GM12878 (cell line): ENCODE results near the gene FARS2. TPM values are rescaled to one million over a fixed set of nuclear protein-coding genes. Genes with fewer than 3 reads are reported as not detected.

Source experiments
- ATAC-seq: fragments of 200-7000 bp; cut with Tn5 transposase; 3 replicates; pipeline ENCODE4 v1.9.1; 2020; ENCODE audit warnings: mild to moderate bottlenecking, moderate library complexity
- BruUV-seq: library from RNA; stranded (reverse); fragments of 400-500 nt; replicated peaks from 2 replicates; lab custom pipeline; 2021; lab: Mats Ljungman, UMichigan
- CTCF ChIA-PET: fragments of 300-600 bp; sonication (Branson Sonifier 250); formaldehyde crosslinking; extraction: SDS; loops from one replicate; lab custom pipeline; 2021; ENCODE audit warnings: inconsistent platforms; lab: Yijun Ruan, JAX
- POLR2A ChIA-PET: fragments of 350-600 bp; formaldehyde crosslinking; extraction: SDS; loops from one replicate; lab custom pipeline; 2021; ENCODE audit warnings: inconsistent platforms; lab: Charles Lee
- RAD21 ChIA-PET: fragments of 300-600 bp; sonication (Branson Sonifier 250); formaldehyde crosslinking; loops from one replicate; lab custom pipeline; 2023; ENCODE audit warnings: antibody characterized with exemption; ENCODE audit not compliant: unreplicated experiment; lab: Charles Lee
- SMC1A ChIA-PET: fragments of 300-600 bp; sonication (Branson Sonifier 250); formaldehyde crosslinking; loops from one replicate; lab custom pipeline; 2023; ENCODE audit not compliant: unreplicated experiment, uncharacterized antibody; lab: Charles Lee
- DNase-seq: peaks from one replicate; pipeline ENCODE4 v3.0.0-alpha.2; 2011; ENCODE audit warnings: low read depth, low spot score
- FAIRE-seq: peaks from 3 replicates; lab custom pipeline; 2011; peaks lifted over from hg19 to GRCh38; lab: Jason Lieb, UNC
- H2AFZ ChIP-seq: 2 replicates; pipeline ENCODE4 v1.6.0; 2011; ENCODE audit warnings: low read depth, low read length, control low read depth; ENCODE audit not compliant: control insufficient read depth
- H3K27ac ChIP-seq: 2 replicates; pipeline ENCODE4 v1.5.1; 2011; ENCODE audit warnings: control low read depth; ENCODE audit not compliant: control insufficient read depth, insufficient read depth
- H3K27me3 ChIP-seq, 2 experiments: replicated peaks in 1 of 2; 2 replicates each; pipeline versions ENCODE4 v1.6.0 to v1.6.1; 2011; ENCODE audit warnings: low read length in 1 of 2; ENCODE audit not compliant: control insufficient read depth in 2 of 2, insufficient read depth in 2 of 2
- H3K36me3 ChIP-seq, 2 experiments: 2 replicates each; pipeline ENCODE4 v1.5.1; 2011; ENCODE audit warnings: low read length in 1 of 2; ENCODE audit not compliant: control insufficient read depth in 2 of 2, insufficient read depth in 2 of 2
- H3K4me1 ChIP-seq: 2 replicates; pipeline ENCODE4 v1.6.1; 2011; ENCODE audit warnings: mild to moderate bottlenecking, low read length, moderate library complexity, mixed read lengths; ENCODE audit not compliant: control insufficient read depth, insufficient read depth
- H3K4me2 ChIP-seq: 2 replicates; pipeline ENCODE4 v1.6.0; 2011; ENCODE audit warnings: control low read depth; ENCODE audit not compliant: control insufficient read depth, insufficient read depth
- H3K4me3 ChIP-seq: fragments of 200-600 bp; sonication (generic); 2 replicates; pipeline ENCODE4 v1.5.1; 2016
- H3K79me2 ChIP-seq: 2 replicates; pipeline ENCODE4 v1.6.0; 2011; ENCODE audit warnings: low read length; ENCODE audit not compliant: control insufficient read depth, insufficient read depth
- H3K9ac ChIP-seq: 2 replicates; pipeline ENCODE4 v1.8.0; 2011; ENCODE audit warnings: low read length, control low read depth, mixed read lengths; ENCODE audit not compliant: control insufficient read depth, insufficient read depth
- H3K9me3 ChIP-seq: replicated peaks from 3 replicates; pipeline ENCODE4 v1.5.1; 2011; ENCODE audit warnings: mild to moderate bottlenecking, low read length; ENCODE audit not compliant: control insufficient read depth, insufficient read depth
- H4K20me1 ChIP-seq: 2 replicates; pipeline ENCODE4 v1.6.0; 2011; ENCODE audit not compliant: control insufficient read depth, insufficient read depth
- ASH2L ChIP-seq: fragments of 300-600, 200-600 bp; sonication (generic); IDR thresholded peaks from 2 replicates; pipeline ENCODE4 v1.6.1; 2017; ENCODE audit warnings: low read depth, mild to moderate bottlenecking, borderline replicate concordance
- CHD1 ChIP-seq: IDR thresholded peaks from 2 replicates; pipeline ENCODE4 v1.6.1; 2012; ENCODE audit warnings: low read depth, low read length, improper control_type of control experiment
- ESRRA ChIP-seq: IDR thresholded peaks from 2 replicates; pipeline ENCODE4 v1.6.1; 2012; ENCODE audit warnings: mild to moderate bottlenecking, low read length, improper control_type of control experiment
- IRF5 ChIP-seq: fragments of 450-650 bp; IDR thresholded peaks from 2 replicates; pipeline ENCODE4 v1.6.1; 2017; ENCODE audit warnings: borderline replicate concordance
- JUND ChIP-seq: IDR thresholded peaks from 2 replicates; pipeline ENCODE4 v1.6.1; 2012; ENCODE audit warnings: low read depth, mild to moderate bottlenecking, low read length, improper control_type of control experiment, moderate library complexity
- MTA3 ChIP-seq: IDR thresholded peaks from 2 replicates; pipeline ENCODE4 v1.6.1; 2012; ENCODE audit warnings: low read length, inconsistent platforms, borderline replicate concordance
- MYB ChIP-seq: fragments of 150-350 bp; IDR thresholded peaks from 2 replicates; pipeline ENCODE4 v1.6.1; 2014; ENCODE audit warnings: mild to moderate bottlenecking, low read depth, low read length, borderline replicate concordance
- MYC ChIP-seq: IDR thresholded peaks from 2 replicates; pipeline ENCODE4 v1.6.1; 2011; ENCODE audit warnings: mild to moderate bottlenecking, low read length, moderate library complexity, inconsistent platforms; ENCODE audit not compliant: insufficient read depth, insufficient replicate concordance, insufficient read length, severe bottlenecking
- NFIC ChIP-seq: IDR thresholded peaks from 2 replicates; pipeline ENCODE4 v1.6.1; 2012; ENCODE audit warnings: low read depth, mild to moderate bottlenecking, inconsistent platforms, low read length, moderate library complexity
- NFYA ChIP-seq: IDR thresholded peaks from 2 replicates; pipeline ENCODE4 v1.6.1; 2011; ENCODE audit warnings: low read depth, mild to moderate bottlenecking, low read length, improper control_type of control experiment, borderline replicate concordance
- NFYB ChIP-seq: IDR thresholded peaks from 2 replicates; pipeline ENCODE4 v1.6.1; 2011; ENCODE audit warnings: low read depth, mild to moderate bottlenecking, low read length, improper control_type of control experiment, moderate library complexity; ENCODE audit not compliant: insufficient read depth
- NR2C1 ChIP-seq: fragments of 450-650 bp; IDR thresholded peaks from 2 replicates; pipeline ENCODE4 v1.6.1; 2017; ENCODE audit warnings: antibody characterized with exemption, mild to moderate bottlenecking, moderate library complexity
- PAX8 ChIP-seq: fragments of 450-650 bp; IDR thresholded peaks from 2 replicates; pipeline ENCODE4 v1.6.1; 2017; ENCODE audit warnings: mild to moderate bottlenecking, moderate library complexity
- PKNOX1 ChIP-seq: fragments of 450-650 bp; IDR thresholded peaks from 2 replicates; pipeline ENCODE4 v1.6.1; 2016; ENCODE audit warnings: mild to moderate bottlenecking
- RBBP5 ChIP-seq: fragments of 200-600 bp; sonication (generic); conservative IDR thresholded peaks from 2 replicates; pipeline ENCODE4 v1.6.1; 2016
- RCOR1 ChIP-seq: conservative IDR thresholded peaks from 2 replicates; pipeline ENCODE4 v1.6.1; 2012; ENCODE audit warnings: low read depth, low read length, improper control_type of control experiment
- SREBF2 ChIP-seq: IDR thresholded peaks from 2 replicates; pipeline ENCODE4 v1.6.1; 2012; ENCODE audit warnings: mild to moderate bottlenecking, low read length
- TARDBP ChIP-seq: IDR thresholded peaks from 2 replicates; pipeline ENCODE4 v1.6.1; 2016; ENCODE audit warnings: borderline replicate concordance
- ZNF207 ChIP-seq: fragments of 450-650 bp; IDR thresholded peaks from 2 replicates; pipeline ENCODE4 v1.6.1; 2014; ENCODE audit warnings: antibody characterized with exemption, mild to moderate bottlenecking, borderline replicate concordance
- WGBS: methylation state at CpG from one replicate; pipeline ENCODE4 v1.1.6; 2016; ENCODE audit warnings: low lambda C conversion rate; ENCODE audit not compliant: insufficient replicate concordance, insufficient coverage; ENCODE audit errors: missing lambda C conversion rate; 5-methylcytosine and 5-hydroxymethylcytosine counted together
- in situ Hi-C: fragments of 300-500 bp; cut with MboI; formaldehyde crosslinking; loops from 9 replicates; pipeline ENCODE4 v1.14.3; 2018; ENCODE audit warnings: mixed read lengths
- intact Hi-C: fragments of 100-400 bp; cut with micrococcal nuclease; formaldehyde crosslinking; loops from one replicate; pipeline ENCODE4 v1.14.2; 2022; ENCODE audit not compliant: unreplicated experiment
- polyA plus RNA-seq, 11 experiments: library from polyadenylated mRNA; depleted of rRNA in 4 of 11; unstranded in 6 of 11; stranded (reverse) in 5 of 11; fragments of >200 nt; fragmentation: Nextera tagmentation in 4 of 11; fragmentation: Illumina TruSeq in 1 of 11; extraction: Ambion mirVana in 4 of 11; extraction: Trizol in 1 of 11; gene quantifications; 1 replicate in 1 of 11; 2 replicates in 10 of 11; pipeline versions ENCODE4 v1.2.1 to v1.2.3, GENCODE V29; 2011 to 2016; ENCODE audit warnings: inconsistent platforms in 2 of 11, missing spikeins in 2 of 11, low read depth in 1 of 11
- total RNA-seq, 4 experiments: library from RNA; depleted of rRNA in 3 of 4; stranded (reverse); fragments of >200 nt in 3 of 4; fragmentation: Illumina TruSeq in 1 of 4; extraction: Trizol in 1 of 4; gene quantifications; 2 replicates each; pipeline versions ENCODE4 v1.2.1 to v1.2.3, GENCODE V29; 2013 to 2021

The FARS2 gene
- total and polyA plus RNA-seq, 10 of the 15 experiments (the other 5 are each of a cell fraction or from before 2014, with no cell fraction given), result 16.8 to 46.7 (median 25.6) TPM

GRCh38 chr6:5606546-5606945 is 345.2 kb downstream of the FARS2 start:
- 96% methylated on average over 4 of the region's 4 CpGs for WGBS
- no peak for DNase-seq
- POLR2A ChIA-PET, result no interaction called here
- SMC1A ChIA-PET, result no interaction called here
- peak; percentile 49 for FAIRE-seq
- Histone ChIP-seq H3K4me1 (no peaks in the 10 kb centered on the region), H2AFZ (no peak overlapping the region), H3K9ac (no peak overlapping the region), H3K4me3 (no peak overlapping the region), H4K20me1 (no peaks in the 10 kb centered on the region), H3K27me3 (no peaks in the 10 kb centered on the region), H3K9me3 (no peaks in the 10 kb centered on the region), H3K36me3 (no peaks in the 10 kb centered on the region), H3K27ac (no peak overlapping the region), H3K79me2 (no peaks in the 10 kb centered on the region), H3K4me2 (no peak overlapping the region)
- CTCF ChIA-PET, result no interaction called here
- no peak for TF ChIP-seq ESRRA
- no peak for TF ChIP-seq IRF5
- intact Hi-C loops (no loop called here), in situ Hi-C loops (no loop called here)
- no TSS peak for BruUV-seq
- RAD21 ChIA-PET, result no interaction called here
- ATAC-seq, result no peak

- in situ Hi-C loops (no loop called here), intact Hi-C loops (no loop called here)
- Histone ChIP-seq H3K27me3 (no peaks in the 10 kb centered on the region), H3K4me1 (no peaks in the 10 kb centered on the region), H3K4me3 (no peak overlapping the region), H3K36me3 (no peaks in the 10 kb centered on the region), H3K9ac (no peak overlapping the region), H2AFZ (no peak overlapping the region), H3K79me2 (no peaks in the 10 kb centered on the region), H3K27ac (no peak overlapping the region), H3K4me2 (no peak overlapping the region), H3K9me3 (no peaks in the 10 kb centered on the region), H4K20me1 (no peaks in the 10 kb centered on the region)
- no TSS peak for BruUV-seq
- RAD21 ChIA-PET, result no interaction called here
- SMC1A ChIA-PET, result no interaction called here
- DNase-seq (no peak), ATAC-seq (no peak), FAIRE-seq (no peak)
- CTCF ChIA-PET, result no interaction called here
- POLR2A ChIA-PET, result no interaction called here
- 93% methylated on average over 8 of the region's 8 CpGs for WGBS
- no peak for TF ChIP-seq NFYA
- TF ChIP-seq JUND, result no peak
- no peak for TF ChIP-seq MTA3
- no peak for TF ChIP-seq MYC
- TF ChIP-seq NFYB, result no peak
- no peak for TF ChIP-seq PAX8
- no peak for TF ChIP-seq ASH2L
- no peak for TF ChIP-seq NFIC
- TF ChIP-seq MYB, result no peak
- TF ChIP-seq SREBF2, result no peak
- no peak for TF ChIP-seq RCOR1
- no peak for TF ChIP-seq RBBP5
- TF ChIP-seq PKNOX1, result no peak
- no peak for TF ChIP-seq NR2C1
- TF ChIP-seq CHD1, result no peak
- TF ChIP-seq ZNF207, result no peak
- no peak for TF ChIP-seq TARDBP
Measured at GRCh38 chr6:5610640-5611039, 349.3 kb downstream of the FARS2 start.
